GM18511 (cell line): ENCODE results near the gene TMEM107.
"Not testable (repeated sequence)": the region's sequence is repeated elsewhere in the genome, so short reads cannot be mapped to it uniquely, and the experiment has no call there.

ENCODE experiments used
- ATAC-seq: cut with Tn5 transposase; IDR thresholded peaks from one replicate; pipeline ENCODE4 v1.9.1; 2021; ENCODE audit warnings: mild to moderate bottlenecking, moderate library complexity; ENCODE audit not compliant: unreplicated experiment

The TMEM107 gene

GRCh38 chr17:8189711-8190477, 13.7 kb upstream of the TMEM107 start, which contains the start of gene BORCS6:
TSS of gene BORCS6 (minus strand) at chr17:8190180. CDS start at chr17:8190140, 40 bp downstream.
- ATAC-seq = peak; percentile 64

GRCh38 chr17:8189041-8189710, 13.0 kb upstream of the TMEM107 start:
- ATAC-seq = no peak

- ATAC-seq = no peak
These were observed 12.2 kb upstream of the TMEM107 start for GRCh38 chr17:8188263-8188839.

DNA sequence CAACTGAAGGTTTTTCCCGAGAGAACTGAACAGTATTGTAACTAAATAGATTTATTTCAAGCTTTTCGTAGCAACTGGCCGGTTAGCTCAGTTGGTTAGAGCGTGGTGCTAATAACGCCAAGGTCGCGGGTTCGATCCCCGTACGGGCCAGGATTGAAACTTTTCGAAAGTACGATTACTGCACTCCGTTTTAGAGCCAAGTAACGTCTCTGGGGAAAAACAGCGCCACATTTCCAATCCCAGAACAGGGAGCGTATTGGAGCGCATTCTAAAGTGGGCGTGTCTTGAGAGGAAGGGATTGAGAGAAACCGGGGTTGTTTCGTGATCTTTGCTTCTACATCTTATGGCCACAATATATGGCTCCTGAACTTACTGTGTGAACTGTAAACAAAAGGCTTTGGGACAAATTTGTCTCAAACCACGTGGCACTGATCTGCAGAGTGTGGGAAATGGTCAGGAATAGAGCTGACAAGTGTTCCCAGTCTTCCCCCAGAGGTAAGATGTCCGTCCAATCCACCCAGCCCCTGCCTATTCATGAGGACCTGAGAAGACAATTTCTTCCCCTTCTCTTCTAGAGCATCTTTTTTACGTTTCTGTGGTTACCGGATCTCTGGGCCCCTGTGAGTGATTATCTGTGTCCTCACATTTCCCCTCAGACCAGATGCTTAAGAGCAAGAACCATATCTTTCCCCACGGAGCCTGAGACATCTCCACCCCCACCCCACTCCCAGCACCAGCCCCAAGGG, 11.5 kb upstream of the TMEM107 start:
- no peak for ATAC-seq

DNA sequence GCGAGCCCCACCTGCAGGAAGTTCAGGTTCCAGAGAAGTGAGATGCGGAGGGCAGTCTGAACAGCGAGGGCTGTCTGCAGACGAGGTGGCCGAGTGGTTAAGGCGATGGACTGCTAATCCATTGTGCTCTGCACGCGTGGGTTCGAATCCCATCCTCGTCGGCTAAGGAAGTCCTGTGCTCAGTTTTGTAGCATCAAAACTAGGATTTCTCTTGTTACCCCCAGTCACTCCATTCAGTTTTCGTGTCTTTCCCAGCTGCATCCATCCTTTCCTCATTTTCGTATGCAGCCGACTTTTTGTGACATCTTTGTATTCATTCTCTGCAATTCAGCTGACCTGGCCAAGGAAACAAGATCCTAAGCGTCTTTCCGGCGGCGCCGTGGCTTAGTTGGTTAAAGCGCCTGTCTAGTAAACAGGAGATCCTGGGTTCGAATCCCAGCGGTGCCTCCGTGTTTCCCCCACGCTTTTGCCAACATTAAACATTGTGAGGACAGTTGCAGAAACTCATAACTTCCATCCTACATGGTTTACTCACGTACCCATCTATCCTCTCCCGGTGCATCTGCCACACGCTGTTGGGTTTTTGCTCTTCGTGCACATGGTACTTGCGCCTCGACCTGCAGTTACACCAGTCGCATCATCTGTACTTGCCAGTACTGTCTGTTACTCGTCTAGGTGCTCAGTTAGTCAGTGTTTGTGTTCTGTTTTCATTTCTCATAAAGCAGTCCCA, 10.8 kb upstream of the TMEM107 start:
- no peak for ATAC-seq

DNA sequence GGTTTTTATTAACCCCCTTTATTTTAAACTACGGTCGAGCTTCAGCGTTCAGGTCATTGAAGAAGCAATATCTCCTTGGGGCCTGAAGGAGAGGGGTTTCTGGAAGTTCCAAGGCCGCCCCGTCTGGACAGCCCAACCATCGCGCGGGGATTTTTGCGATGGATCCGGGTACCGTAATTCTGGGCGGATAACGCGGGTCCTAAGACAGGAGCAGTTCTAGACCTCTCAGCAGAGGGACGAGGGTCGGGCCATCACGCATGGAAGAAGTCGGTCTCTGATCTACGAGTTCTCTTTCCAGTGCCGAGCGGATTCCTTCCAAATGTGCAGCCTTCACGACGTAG, 10.2 kb upstream of the TMEM107 start:
- ATAC-seq = no peak

DNA sequence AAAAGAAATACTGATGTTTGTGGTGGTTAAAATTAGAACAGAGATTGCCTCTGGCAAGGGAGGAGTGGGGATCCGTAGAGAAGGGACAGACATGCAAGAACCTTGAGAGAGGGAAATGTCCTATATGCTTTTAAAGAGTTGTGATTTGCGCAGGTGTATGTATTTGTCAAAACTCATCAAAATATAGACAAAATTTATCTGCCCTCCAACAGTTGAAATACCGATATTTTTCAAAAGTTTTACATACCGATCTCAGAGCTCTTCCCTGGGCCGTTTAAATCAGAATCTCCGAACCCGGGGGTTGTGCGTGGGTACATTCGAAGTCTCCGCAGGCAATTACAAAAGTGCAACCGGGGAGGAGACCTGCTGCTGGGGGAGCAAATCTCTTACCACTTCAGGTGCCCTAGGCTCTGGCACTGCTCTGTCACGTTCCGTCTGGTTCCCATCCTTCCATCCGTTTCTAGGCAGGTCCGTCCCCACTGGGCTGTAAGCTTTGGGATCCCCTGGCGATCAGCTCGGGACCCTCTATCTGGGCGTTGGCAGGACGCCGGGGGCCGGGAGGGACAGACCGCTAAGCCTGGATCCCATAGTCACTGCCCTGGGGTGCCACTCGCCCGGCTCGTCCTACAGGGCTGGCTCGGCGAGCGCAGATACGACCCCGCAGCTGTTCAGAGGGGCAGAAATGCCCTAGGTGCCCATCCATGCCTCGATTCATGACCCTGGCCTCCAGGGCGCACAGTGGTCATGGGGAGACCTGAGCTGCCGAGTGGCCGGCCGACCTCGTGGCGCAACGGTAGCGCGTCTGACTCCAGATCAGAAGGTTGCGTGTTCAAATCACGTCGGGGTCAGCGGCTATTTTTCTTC, 9.6 kb upstream of the TMEM107 start:
- no peak for ATAC-seq

DNA sequence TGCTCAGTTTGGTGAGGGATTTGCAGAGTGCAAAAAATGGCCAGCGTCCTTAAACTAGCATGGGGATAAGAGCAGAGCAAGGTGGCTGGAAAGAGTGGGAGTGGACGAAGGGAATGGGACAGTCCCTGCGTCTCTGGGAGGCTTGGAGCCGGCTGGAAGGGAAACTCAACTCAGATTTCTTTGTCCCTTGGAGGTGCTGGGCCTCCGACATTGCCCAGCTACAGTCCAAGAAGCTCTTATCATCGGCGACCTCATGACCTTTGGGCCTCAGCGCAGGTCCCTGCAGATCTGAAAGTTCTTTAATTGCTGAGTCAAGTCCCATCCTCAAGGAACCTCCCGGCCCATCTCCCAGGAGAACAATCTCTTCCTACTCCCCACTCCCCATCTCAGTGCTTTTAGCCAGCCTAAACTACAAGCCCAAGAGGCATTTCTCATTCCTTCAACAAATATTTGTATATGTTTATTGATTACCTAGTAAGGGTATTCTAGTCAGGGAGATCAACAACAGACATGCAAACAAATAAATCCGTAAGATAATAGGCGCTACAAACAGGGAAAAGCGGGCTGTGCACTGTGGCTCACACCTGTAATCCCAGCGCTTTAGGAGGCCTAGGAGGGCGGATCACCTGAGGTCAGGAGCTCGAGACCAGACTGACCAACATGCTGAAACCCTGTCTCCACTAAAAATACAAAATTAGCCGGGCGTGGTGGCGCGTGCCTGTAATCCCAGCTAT, 985 bp upstream of the TMEM107 start:
- no peak for ATAC-seq

- ATAC-seq = peak; percentile 7
These were observed 384 bp downstream of the TMEM107 start for GRCh38 chr17:8175795-8176196.

GRCh38 chr17:8173871-8174322, 2.3 kb downstream of the TMEM107 start:
- no peak for ATAC-seq

GRCh38 chr17:8173056-8173870, 2.9 kb downstream of the TMEM107 start:
- peak; percentile 64 for ATAC-seq

GRCh38 chr17:8170186-8170585, 6.0 kb downstream of the TMEM107 start:
- ATAC-seq = not testable (repeated sequence)

DNA sequence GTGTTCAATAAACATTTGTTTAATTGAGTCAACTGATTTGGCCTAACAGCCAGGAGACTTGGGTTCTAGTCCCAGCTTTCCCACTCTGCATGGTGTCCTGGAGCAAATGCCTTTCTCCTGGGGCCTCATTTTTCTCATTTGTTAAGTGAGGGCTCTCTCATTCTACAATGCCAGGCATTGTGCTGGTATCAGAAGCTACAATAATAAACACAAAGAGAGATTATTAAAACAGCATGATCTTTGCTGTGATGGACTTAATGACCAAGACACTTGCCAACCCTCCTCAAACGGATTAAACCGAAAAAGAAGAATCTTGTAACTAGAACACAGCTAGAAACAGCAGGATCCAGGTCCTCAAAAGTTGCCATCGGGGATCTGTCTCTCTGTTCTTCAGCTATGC, 8.7 kb downstream of the TMEM107 start:
- no peak for ATAC-seq

DNA sequence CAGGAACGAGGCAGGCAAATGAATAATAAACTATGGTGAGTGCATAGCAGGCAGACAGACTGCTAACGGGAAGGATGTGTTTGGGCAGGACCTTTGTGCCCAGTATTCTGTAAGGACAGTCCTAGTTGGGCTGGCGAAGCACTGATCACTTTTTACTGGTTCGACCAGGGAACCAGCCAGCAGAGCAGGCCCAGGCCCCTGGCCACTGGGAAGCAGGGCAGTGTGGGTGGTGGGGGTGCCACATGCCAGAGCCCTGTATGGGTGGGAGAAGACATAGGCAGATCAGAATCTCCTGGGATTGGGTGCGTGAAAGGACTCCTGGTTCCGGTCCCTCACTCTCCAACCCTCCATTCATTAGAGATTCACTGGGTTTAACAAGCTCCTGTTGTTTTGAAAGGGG, 9.4 kb downstream of the TMEM107 start:
- ATAC-seq = no peak

DNA sequence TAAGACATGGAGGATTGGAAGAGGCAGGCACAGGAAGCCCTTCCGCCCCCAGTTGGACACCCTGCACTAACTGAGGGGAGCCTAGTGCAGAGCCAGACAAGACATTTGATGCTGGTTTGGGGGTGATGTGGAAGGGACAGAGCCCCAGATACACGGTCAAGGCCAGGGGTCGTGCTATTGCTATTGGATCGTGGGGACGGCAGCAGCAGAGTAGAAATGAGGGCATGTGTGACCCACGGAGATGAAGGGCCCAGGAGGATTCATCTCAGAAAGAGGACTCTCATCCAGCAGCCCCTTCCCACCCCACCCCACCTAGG, 11.4 kb downstream of the TMEM107 start:
- no peak for ATAC-seq

DNA sequence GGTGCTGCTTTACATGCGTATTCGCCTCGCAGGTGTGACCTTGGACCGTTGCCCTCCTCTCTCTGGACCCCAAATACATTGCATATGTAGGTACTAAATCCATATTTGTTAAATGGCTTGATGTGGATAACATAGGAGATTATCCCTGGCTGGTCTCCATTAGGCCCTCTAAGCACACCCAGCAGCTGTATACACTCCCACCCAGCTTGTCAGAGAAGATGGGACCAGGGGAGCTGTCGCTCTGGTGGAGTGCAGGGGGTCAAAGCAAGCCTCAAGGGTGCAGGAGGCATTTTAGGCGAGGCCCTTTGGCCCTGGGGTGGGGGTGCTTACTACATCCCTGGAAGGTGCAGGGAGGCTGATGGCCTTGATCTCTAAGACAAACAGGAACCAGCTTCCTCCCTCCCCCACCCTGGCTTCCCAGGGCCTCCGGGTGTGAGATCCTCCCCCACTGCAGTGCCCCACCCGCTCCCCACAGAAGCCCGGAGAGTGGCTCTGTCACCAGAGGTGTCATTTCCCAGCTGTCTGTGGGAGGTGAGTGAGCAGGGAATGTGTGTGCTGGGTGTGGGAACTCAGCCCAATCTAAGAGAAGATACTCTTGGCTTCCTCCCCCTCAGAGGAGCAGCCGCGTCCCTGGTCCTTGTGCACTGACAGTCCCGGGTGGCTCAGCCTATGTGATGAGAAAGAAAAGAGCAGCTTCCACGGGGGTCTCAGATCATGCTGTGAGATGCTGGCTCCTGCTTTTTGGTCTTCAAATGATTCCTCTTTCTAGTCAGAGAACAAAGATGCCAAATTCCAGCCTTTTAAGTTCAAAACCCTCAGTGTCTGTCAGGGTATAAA, 12.0 kb downstream of the TMEM107 start:
- no peak for ATAC-seq
